Tibial artery (tissue), 4 donors: ENCODE results near the gene GBF1.

ENCODE experiments used
- DNase-seq, 2 donors: peaks; one replicate each; pipeline ENCODE4 v3.0.0-alpha.2; 2019
- H3K27ac ChIP-seq, 2 donors: fragments of 200-600 bp; sonication (generic) in 1 of 2; 1 replicate in 1 of 2; 2 replicates in 1 of 2; pipeline ENCODE4 v1.5.1; 2018 to 2019; ENCODE audit warnings: mild to moderate bottlenecking in 1 of 2
- H3K27me3 ChIP-seq, 2 donors: fragments of 200-600 bp; sonication (generic) in 1 of 2; one replicate each; pipeline versions ENCODE4 v1.5.1 to v1.6.0; 2016 to 2019
- H3K36me3 ChIP-seq, 3 donors: fragments of 200-600 bp; sonication (generic) in 2 of 3; one replicate each; pipeline ENCODE4 v1.5.1; 2016 to 2019; ENCODE audit warnings: mild to moderate bottlenecking in 2 of 3
- H3K4me1 ChIP-seq, 4 donors: fragments of 200-600 bp; sonication (generic) in 2 of 4; 1 replicate in 3 of 4; 2 replicates in 1 of 4; pipeline ENCODE4 v1.5.1; 2016 to 2019
- H3K4me3 ChIP-seq, 2 donors: fragments of 200-600 bp; sonication (generic) in 1 of 2; 1 replicate in 1 of 2; 2 replicates in 1 of 2; pipeline ENCODE4 v1.5.1; 2018 to 2019; ENCODE audit warnings: mild to moderate bottlenecking in 2 of 2
- H3K9me3 ChIP-seq, 3 donors: fragments of 200-600 bp; sonication (generic) in 1 of 3; one replicate each; pipeline ENCODE4 v1.5.1; 2016 to 2019
- intact Hi-C: fragments of 100-400 bp; cut with DNase I; formaldehyde crosslinking; loops from one replicate; pipeline ENCODE4 v1.15.0; 2023; ENCODE audit warnings: low total_unique reads
- TF ChIP-seq, protein P1 (sequence below), 2 experiments: fragments of 200-600 bp in 1 of 2; fragments of 450-650 bp in 1 of 2; IDR thresholded peaks; one replicate each; pipeline ENCODE4 v1.5.1; 2017 to 2019; ENCODE audit warnings: antibody characterized with exemption in 2 of 2, mild to moderate bottlenecking in 1 of 2, moderate library complexity in 1 of 2

The GBF1 gene

DNA sequence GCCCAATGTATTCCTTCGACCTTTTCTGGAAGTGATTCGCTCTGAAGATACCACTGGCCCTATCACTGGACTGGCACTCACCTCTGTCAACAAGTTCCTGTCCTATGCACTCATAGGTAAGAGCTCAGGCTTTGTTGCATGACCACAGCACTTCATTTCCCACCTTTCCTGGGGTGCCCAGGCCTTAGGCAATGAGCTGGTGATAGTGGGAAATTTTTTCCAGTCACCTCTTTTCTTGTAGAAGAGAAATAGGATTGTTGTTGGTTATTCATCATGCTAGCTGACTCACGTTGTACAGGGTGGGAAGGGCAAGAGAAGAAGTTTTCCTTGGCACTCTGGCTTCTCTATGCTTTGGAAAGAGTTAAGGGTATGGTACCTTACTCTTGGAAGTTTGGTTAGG, 98.7 kb downstream of the GBF1 start:
- intact Hi-C loops: no loop called here
- Histone ChIP-seq H3K9me3 (no peaks in the 10 kb centered on the region), H3K4me3 (no peak overlapping the region), H3K27ac (no peak overlapping the region), H3K27me3 (no peaks in the 10 kb centered on the region), H3K4me1 (no peaks in the 10 kb centered on the region), H3K36me3 (peaks cover 12 to 43% (median 12%) of the 10 kb centered on the region in 3 donors)
- DNase-seq: no peak
- TF ChIP-seq, protein P1, sequence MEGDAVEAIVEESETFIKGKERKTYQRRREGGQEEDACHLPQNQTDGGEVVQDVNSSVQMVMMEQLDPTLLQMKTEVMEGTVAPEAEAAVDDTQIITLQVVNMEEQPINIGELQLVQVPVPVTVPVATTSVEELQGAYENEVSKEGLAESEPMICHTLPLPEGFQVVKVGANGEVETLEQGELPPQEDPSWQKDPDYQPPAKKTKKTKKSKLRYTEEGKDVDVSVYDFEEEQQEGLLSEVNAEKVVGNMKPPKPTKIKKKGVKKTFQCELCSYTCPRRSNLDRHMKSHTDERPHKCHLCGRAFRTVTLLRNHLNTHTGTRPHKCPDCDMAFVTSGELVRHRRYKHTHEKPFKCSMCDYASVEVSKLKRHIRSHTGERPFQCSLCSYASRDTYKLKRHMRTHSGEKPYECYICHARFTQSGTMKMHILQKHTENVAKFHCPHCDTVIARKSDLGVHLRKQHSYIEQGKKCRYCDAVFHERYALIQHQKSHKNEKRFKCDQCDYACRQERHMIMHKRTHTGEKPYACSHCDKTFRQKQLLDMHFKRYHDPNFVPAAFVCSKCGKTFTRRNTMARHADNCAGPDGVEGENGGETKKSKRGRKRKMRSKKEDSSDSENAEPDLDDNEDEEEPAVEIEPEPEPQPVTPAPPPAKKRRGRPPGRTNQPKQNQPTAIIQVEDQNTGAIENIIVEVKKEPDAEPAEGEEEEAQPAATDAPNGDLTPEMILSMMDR (IDR thresholded peaks at IDR 0.05): no peak

DNA sequence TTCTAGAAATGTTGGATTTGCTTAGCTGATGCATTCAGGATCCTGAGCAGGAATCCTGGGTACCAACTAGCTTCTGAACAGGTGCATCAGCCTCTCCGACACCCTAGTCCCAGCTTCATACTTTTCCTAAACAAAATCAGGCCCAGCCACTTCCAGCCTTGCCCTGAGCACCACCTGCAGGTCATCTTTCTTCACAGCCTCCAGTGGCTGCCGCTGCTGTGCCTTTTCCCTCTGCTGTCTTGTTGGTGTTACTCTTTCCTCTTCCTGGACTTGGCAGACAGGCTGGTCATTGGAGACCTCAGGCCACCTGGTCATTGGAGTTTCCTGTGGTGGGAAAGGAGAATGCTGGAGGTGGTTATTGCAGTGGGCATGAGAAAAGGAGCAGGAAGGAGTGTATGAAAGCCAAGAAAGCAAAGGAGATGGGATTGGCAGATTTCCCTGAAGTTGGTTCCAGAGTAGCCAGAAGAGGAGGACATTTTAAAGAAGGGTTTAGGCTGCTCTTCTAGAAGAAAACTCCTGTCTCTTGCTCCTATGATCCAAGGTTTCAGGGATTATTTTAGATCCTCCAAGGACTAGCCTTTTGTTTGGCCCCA, 102.0 kb downstream of the GBF1 start:
- TF ChIP-seq, protein P1 (IDR thresholded peaks at IDR 0.05): peak; percentile 32 to 34
- DNase-seq: peak in 1 of 2 donors; percentile 30
- no peaks in the 10 kb centered on the region for H3K27me3 ChIP-seq
- H3K4me3 ChIP-seq: no peak overlapping the region
- H3K4me1 ChIP-seq: no peaks in the 10 kb centered on the region
- intact Hi-C loops: no loop called here
- H3K27ac ChIP-seq: no peak overlapping the region
- peaks cover 13 to 65% (median 25%) of the 10 kb centered on the region in 3 donors for H3K36me3 ChIP-seq
- no peaks in the 10 kb centered on the region for H3K9me3 ChIP-seq

DNA sequence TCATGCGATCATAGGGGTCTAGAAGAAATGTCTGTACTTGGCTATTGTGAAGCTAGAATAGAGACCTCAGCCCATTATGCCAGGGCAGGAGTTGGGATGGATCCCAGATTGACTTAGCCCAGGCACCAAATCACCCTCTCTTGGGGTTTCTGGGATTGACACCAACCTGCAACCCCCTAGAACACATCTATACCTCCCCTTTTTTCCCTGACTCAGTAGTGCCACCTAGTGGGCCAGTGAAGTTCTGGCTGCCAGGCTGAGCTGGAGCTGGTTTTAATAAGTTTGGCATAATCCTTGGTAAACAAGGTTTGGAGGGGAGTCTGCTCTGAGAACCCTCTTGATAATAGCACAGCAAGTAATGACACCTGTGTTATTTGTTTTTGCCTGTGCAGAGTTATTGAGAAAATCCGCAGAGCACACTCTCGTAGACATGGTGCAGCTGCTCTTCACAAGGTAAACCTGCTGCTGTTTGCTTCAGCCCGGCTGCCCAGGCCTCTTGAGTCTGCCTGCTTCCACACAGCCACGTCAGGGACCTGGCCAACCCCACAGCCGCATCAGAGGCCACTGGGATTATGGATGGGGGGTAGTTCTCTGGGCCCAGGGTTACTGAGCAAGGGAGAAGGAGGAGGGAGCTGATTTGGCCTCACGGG, 106.9 kb downstream of the GBF1 start:
- no peak overlapping the region for H3K4me3 ChIP-seq
- peaks cover 26 to 84% (median 60%) of the 10 kb centered on the region in 3 donors for H3K36me3 ChIP-seq
- intact Hi-C loops: loop anchor here (2.0 to 10.0 kb wide), 2 partner anchors 123 to 187 kb away; no protein-coding TSS in a partner anchor
- no peak overlapping the region for H3K27ac ChIP-seq
- H3K27me3 ChIP-seq: no peaks in the 10 kb centered on the region
- H3K9me3 ChIP-seq: no peaks in the 10 kb centered on the region
- DNase-seq: peak in 1 of 2 donors; percentile 29
- no peaks in the 10 kb centered on the region for H3K4me1 ChIP-seq
- TF ChIP-seq, protein P1 (IDR thresholded peaks at IDR 0.05): peak; percentile 75 to 88

DNA sequence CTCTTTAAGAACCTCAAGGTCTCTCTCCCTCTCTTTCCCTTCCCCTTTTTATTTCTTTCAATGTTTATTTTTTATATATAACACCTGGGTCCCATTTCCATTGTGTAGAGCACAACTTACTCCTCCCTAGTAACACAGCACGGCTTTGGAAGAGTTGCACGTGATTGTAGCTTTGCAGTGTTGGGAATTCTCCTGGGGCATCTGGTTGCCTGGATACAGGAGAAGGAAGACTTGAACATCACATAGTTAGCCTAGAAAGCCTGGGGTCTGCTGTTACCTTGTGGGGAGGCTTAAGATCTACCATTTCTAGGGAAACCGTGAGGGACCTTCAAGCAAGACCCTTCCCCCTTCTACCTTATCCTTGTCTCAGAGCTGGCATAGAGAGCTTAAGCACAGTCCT, 109.1 kb downstream of the GBF1 start:
- no peak for DNase-seq
- Histone ChIP-seq H3K36me3 (peaks cover 45 to 90% (median 83%) of the 10 kb centered on the region in 3 donors), H3K27me3 (no peaks in the 10 kb centered on the region), H3K4me3 (no peak overlapping the region), H3K9me3 (no peaks in the 10 kb centered on the region), H3K27ac (no peak overlapping the region), H3K4me1 (no peaks in the 10 kb centered on the region)
- TF ChIP-seq, protein P1 (IDR thresholded peaks at IDR 0.05): no peak
- intact Hi-C loops: loop anchor here (10.0 kb wide), 1 partner anchor 190 kb away; no protein-coding TSS in a partner anchor

DNA sequence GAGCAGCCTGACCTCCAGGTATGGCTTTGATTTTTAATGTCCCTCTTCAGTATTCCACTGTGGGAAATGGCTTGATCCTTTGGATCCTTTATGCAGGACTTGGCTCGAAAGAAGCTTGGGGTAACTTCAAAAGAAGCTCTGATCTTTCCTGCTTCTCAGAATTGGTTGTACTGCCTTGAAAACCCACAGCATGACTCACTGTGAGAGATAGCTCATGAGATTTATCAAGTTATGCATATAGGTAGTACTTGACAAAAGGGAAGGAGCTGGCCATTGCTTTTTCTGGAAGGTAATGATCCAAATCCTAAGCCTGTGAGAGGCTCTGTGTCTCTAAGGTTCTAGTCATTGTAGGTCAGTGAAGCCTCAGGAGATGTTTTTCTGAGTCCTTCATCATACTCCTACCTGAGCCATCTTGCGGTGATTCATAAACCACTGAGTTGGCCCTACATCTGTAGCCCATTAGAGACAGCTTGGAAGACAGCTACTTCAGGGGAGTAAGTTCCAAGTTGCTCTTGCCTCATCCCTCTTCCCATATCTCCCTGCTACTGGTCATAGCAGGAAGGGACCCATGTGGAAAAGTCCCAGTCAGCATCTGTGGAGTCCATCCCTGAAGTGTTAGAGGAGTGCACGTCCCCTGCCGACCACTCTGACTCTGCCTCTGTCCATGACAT, 113.5 kb downstream of the GBF1 start:
- intact Hi-C loops: loop anchor here (10.0 kb wide), 1 partner anchor 194 kb away; no protein-coding TSS in a partner anchor
- TF ChIP-seq, protein P1 (IDR thresholded peaks at IDR 0.05): no peak
- no peaks in the 10 kb centered on the region for H3K27me3 ChIP-seq

More for the DNA sequence above, 113.5 kb downstream of the GBF1 start:
- no peaks in the 10 kb centered on the region for H3K9me3 ChIP-seq
- H3K27ac ChIP-seq: no peak overlapping the region
- DNase-seq: no peak
- peaks cover 70 to 96% (median 94%) of the 10 kb centered on the region in 3 donors for H3K36me3 ChIP-seq
- no peaks in the 10 kb centered on the region for H3K4me1 ChIP-seq
- H3K4me3 ChIP-seq: no peak overlapping the region
